Sigmoid colon (tissue), 7 donors: ENCODE data around the gene ZNF19. TPM values are rescaled to one million over a fixed set of nuclear protein-coding genes. Genes with fewer than 3 reads are reported as not detected.

Experiments
- DNase-seq: peaks from one replicate; pipeline ENCODE4 v3.0.0-alpha.2; 2019
- H3K27ac ChIP-seq, 4 donors: fragments of 200-600 bp; sonication (generic); one replicate each; pipeline ENCODE4 v1.5.1; 2016 to 2019; ENCODE audit warnings: mild to moderate bottlenecking in 1 of 4
- H3K27me3 ChIP-seq, 3 donors: fragments of 200-600 bp; sonication (generic); one replicate each; pipeline ENCODE4 v1.5.1; 2019; ENCODE audit warnings: mild to moderate bottlenecking in 1 of 3
- H3K36me3 ChIP-seq, 4 donors: fragments of 200-600 bp; sonication (generic); one replicate each; pipeline ENCODE4 v1.5.1; 2016 to 2019
- H3K4me1 ChIP-seq, 4 donors: fragments of 200-600 bp; sonication (generic); one replicate each; pipeline ENCODE4 v1.5.1; 2017 to 2019
- H3K4me3 ChIP-seq, 4 donors: fragments of 200-600 bp; sonication (generic); one replicate each; pipeline ENCODE4 v1.5.1; 2017 to 2019; ENCODE audit warnings: mild to moderate bottlenecking in 2 of 4, moderate library complexity in 1 of 4
- H3K9me3 ChIP-seq, 4 donors: fragments of 200-600 bp in 3 of 4; sonication (generic) in 3 of 4; one replicate each; pipeline versions ENCODE4 v1.5.1 to v1.6.1; 2013 to 2019
- EP300 ChIP-seq, 4 donors: sonication (generic); formaldehyde crosslinking; IDR thresholded peaks; one replicate each; pipeline ENCODE4 v1.6.1; 2017; ENCODE audit warnings: antibody characterized with exemption in 4 of 4
- POLR2A ChIP-seq, 2 donors: fragments of 450-650 bp; IDR thresholded peaks; one replicate each; pipeline ENCODE4 v1.6.1; 2016; ENCODE audit warnings: antibody characterized with exemption in 2 of 2, mild to moderate bottlenecking in 2 of 2, moderate library complexity in 2 of 2
- POLR2AphosphoS5 ChIP-seq, 4 donors: sonication (generic); formaldehyde crosslinking; IDR thresholded peaks; one replicate each; pipeline ENCODE4 v1.6.1; 2017; ENCODE audit warnings: antibody characterized with exemption in 4 of 4
- WGBS, 2 donors: extraction: QIAGEN DNeasy Blood & Tissue Kit; methylation state at CpG; one replicate each; pipeline ENCODE4 v1.1.7; 2013; 5-methylcytosine and 5-hydroxymethylcytosine counted together
- intact Hi-C: fragments of 100-400 bp; cut with DNase I; formaldehyde crosslinking; loops from one replicate; pipeline ENCODE4 v1.15.1; 2023
- polyA plus RNA-seq, 3 donors: library from polyadenylated mRNA; stranded (reverse); fragments of 200-250 nt; gene quantifications; one replicate each; pipeline ENCODE4 v1.2.3, GENCODE V29; 2013
- total RNA-seq, 4 donors: library from RNA; depleted of rRNA; stranded (reverse); fragments of >200 nt; gene quantifications; one replicate each; pipeline ENCODE4 v1.1.0, GENCODE V29; 2016
- TF ChIP-seq, protein P1 (sequence below), 4 experiments: fragments of 450-650 bp in 3 of 4; fragments of 200-600 bp in 1 of 4; IDR thresholded peaks; one replicate each; pipeline ENCODE4 v1.5.1; 2016 to 2019; ENCODE audit warnings: antibody characterized with exemption in 4 of 4, mild to moderate bottlenecking in 3 of 4, moderate library complexity in 2 of 4
- donor health status: healthy with polysubstance abuse.
- donor health status: Bipolar disorder and iron deficiency.
- donor health status: healthy.

Gene ZNF19
- total and polyA plus RNA-seq, 7 donors: 2.3 to 7.4 (median 5.2) TPM

DNA sequence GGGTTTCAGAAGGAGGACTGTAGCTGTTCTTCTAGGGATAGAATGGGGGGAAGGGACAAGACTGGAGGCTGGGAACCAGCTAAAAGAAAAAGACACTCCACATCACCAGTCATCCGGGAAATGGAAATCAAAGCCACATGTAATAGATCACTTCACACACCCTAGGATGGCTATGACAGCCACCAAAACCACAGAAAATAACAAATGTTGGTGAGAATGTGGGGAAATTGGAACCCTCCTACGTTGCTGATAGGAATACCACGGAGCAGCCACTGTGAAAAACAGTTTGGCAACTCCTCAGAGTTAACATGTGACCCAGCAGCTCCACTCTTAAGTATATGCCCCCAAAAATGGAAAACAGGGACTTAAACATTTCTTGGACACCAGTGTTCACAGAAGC lies 49.6 kb downstream of the ZNF19 start:
- no peak overlapping the region for H3K4me3 ChIP-seq
- TF ChIP-seq POLR2AphosphoS5 (IDR thresholded peaks at IDR 0.05): no peak
- no peak for TF ChIP-seq EP300 (IDR thresholded peaks at IDR 0.05)
- TF ChIP-seq, protein P1, sequence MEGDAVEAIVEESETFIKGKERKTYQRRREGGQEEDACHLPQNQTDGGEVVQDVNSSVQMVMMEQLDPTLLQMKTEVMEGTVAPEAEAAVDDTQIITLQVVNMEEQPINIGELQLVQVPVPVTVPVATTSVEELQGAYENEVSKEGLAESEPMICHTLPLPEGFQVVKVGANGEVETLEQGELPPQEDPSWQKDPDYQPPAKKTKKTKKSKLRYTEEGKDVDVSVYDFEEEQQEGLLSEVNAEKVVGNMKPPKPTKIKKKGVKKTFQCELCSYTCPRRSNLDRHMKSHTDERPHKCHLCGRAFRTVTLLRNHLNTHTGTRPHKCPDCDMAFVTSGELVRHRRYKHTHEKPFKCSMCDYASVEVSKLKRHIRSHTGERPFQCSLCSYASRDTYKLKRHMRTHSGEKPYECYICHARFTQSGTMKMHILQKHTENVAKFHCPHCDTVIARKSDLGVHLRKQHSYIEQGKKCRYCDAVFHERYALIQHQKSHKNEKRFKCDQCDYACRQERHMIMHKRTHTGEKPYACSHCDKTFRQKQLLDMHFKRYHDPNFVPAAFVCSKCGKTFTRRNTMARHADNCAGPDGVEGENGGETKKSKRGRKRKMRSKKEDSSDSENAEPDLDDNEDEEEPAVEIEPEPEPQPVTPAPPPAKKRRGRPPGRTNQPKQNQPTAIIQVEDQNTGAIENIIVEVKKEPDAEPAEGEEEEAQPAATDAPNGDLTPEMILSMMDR (IDR thresholded peaks at IDR 0.05): no peak
- no peak for TF ChIP-seq POLR2A (IDR thresholded peaks at IDR 0.05)
- WGBS, 2 donors: 27 to 45% methylated on average over 3 of the region's 3 CpGs
- H3K27me3 ChIP-seq: peaks cover 0 to 17% (median 0%) of the 10 kb centered on the region in 3 donors
- no peak for DNase-seq
- intact Hi-C loops: no loop called here
- H3K27ac ChIP-seq: no peak overlapping the region
- H3K9me3 ChIP-seq: peaks cover 0 to 13% (median 5%) of the 10 kb centered on the region in 4 donors
- H3K4me1 ChIP-seq: no peaks in the 10 kb centered on the region
- no peaks in the 10 kb centered on the region for H3K36me3 ChIP-seq

DNA sequence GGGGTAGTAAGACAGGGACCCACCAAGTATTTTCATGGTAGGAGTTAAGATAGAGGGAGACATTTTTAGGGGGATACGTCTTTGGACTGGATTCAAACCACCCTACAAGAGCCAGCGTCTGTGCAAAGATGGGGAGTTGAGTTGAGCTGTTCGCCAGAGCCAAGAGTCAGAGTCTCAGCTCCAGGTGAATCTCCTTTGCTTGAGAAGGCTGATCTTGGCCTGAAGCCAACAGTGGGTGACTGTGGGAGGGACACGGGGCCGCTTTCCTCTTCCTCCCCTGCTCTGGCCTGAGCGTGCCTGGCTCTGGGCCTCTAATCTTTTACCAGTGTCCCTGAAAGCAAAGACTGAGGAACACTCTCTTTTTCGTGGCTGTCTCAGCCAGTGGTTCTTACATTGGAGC lies 52.7 kb downstream of the ZNF19 start:
- Histone ChIP-seq H3K9me3 (no peaks in the 10 kb centered on the region), H3K36me3 (no peaks in the 10 kb centered on the region), H3K4me3 (no peak overlapping the region), H3K27ac (no peak overlapping the region), H3K27me3 (peaks cover 0 to 9% (median 0%) of the 10 kb centered on the region in 3 donors), H3K4me1 (no peaks in the 10 kb centered on the region)
- intact Hi-C loops: no loop called here
- DNase-seq: no peak
- TF ChIP-seq EP300 (IDR thresholded peaks at IDR 0.05): no peak
- no peak for TF ChIP-seq POLR2A (IDR thresholded peaks at IDR 0.05)
- TF ChIP-seq, protein P1 (IDR thresholded peaks at IDR 0.05): no peak
- TF ChIP-seq POLR2AphosphoS5 (IDR thresholded peaks at IDR 0.05): no peak
- WGBS, 2 donors: 74 to 82% methylated on average over 7 of the region's 7 CpGs

DNA sequence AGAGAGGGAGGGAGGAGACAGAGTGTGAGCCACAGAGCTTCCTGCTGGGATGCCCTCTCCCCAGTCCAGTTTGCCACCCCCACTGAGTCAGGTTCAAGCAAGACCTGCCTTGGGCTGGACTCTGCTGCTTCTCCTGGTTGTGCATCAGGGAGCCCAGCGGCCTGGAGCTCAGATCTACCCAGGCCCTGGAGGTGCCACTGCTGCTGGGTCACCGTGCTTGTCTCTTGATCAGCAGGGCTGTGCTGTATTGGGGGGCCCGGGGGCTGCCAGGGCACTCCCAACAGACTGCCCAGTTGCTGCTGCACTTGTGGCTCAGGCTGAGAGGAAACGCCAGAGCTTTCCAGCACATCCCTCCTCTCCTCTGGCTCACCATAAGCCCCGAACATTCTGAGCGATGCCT lies 56.2 kb downstream of the ZNF19 start:
- Histone ChIP-seq H3K4me3 (no peak overlapping the region), H3K36me3 (no peaks in the 10 kb centered on the region), H3K9me3 (no peaks in the 10 kb centered on the region), H3K27me3 (peaks cover 0 to 8% (median 0%) of the 10 kb centered on the region in 3 donors), H3K27ac (no peak overlapping the region), H3K4me1 (no peaks in the 10 kb centered on the region)
- TF ChIP-seq, protein P1 (IDR thresholded peaks at IDR 0.05): no peak
- TF ChIP-seq EP300 (IDR thresholded peaks at IDR 0.05): no peak
- TF ChIP-seq POLR2AphosphoS5 (IDR thresholded peaks at IDR 0.05): no peak
- TF ChIP-seq POLR2A (IDR thresholded peaks at IDR 0.05): no peak
- 76 to 83% methylated on average over 6 of the region's 6 CpGs for WGBS, 2 donors
- intact Hi-C loops: no loop called here
- peak; percentile 59 for DNase-seq

GRCh38 chr16:71431991-71432390 lies 57.1 kb downstream of the ZNF19 start:
- intact Hi-C loops: no loop called here
- DNase-seq: peak; percentile 34
- 91 to 95% methylated on average over 9 of the region's 9 CpGs for WGBS, 2 donors
- Histone ChIP-seq H3K9me3 (no peaks in the 10 kb centered on the region), H3K27ac (no peak overlapping the region), H3K4me3 (no peak overlapping the region), H3K4me1 (no peaks in the 10 kb centered on the region), H3K27me3 (peaks cover 0 to 15% (median 0%) of the 10 kb centered on the region in 3 donors), H3K36me3 (no peaks in the 10 kb centered on the region)
- no peak for TF ChIP-seq POLR2A (IDR thresholded peaks at IDR 0.05)
- TF ChIP-seq EP300 (IDR thresholded peaks at IDR 0.05): no peak
- TF ChIP-seq POLR2AphosphoS5 (IDR thresholded peaks at IDR 0.05): no peak
- TF ChIP-seq, protein P1 (IDR thresholded peaks at IDR 0.05): no peak

DNA sequence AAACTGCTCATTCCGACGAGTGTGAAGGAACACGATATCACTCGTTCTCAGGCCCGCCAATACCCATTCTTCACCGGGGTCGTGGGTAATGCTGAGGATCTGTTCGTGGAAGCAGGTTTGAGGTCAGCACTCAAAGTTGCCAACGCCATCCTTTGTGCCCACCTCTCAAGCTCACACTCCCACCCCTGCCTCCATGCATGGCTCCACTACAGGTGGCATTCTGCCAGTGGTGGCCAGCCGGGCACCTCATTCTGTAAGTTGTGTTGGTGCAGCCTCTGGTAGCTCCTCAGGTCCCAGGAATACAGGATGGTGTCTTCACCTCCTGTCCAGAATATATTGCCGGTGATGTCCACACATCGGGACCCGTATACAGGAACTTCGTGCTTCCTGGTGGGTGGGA lies 57.9 kb downstream of the ZNF19 start:
- peak; percentile 58 for DNase-seq
- TF ChIP-seq EP300 (IDR thresholded peaks at IDR 0.05) (no peak), POLR2AphosphoS5 (IDR thresholded peaks at IDR 0.05) (no peak), POLR2A (IDR thresholded peaks at IDR 0.05) (no peak)
- TF ChIP-seq, protein P1 (IDR thresholded peaks at IDR 0.05): no peak
- Histone ChIP-seq H3K4me3 (no peak overlapping the region), H3K27me3 (peaks cover 0 to 23% (median 1%) of the 10 kb centered on the region in 3 donors), H3K9me3 (no peaks in the 10 kb centered on the region), H3K4me1 (no peaks in the 10 kb centered on the region), H3K27ac (no peak overlapping the region), H3K36me3 (no peaks in the 10 kb centered on the region)
- WGBS, 2 donors: 87 to 89% methylated on average over 14 of the region's 14 CpGs
- intact Hi-C loops: no loop called here
